OCI-LY1 (cell line): ENCODE results near the gene THOC1.

Source experiments
- H2AFZ ChIP-seq: fragments of 200-600 bp; sonication (generic), shearing (Covaris generic); 2 replicates; pipeline ENCODE4 v1.6.0; 2014; ENCODE audit warnings: antibody characterized with exemption, mild to moderate bottlenecking, low read length
- H3F3A ChIP-seq: fragments of 200-600 bp; sonication (generic), shearing (Covaris generic); 2 replicates; pipeline ENCODE4 v1.6.0; 2014; ENCODE audit warnings: mild to moderate bottlenecking, antibody characterized with exemption, low read length, moderate library complexity; ENCODE audit not compliant: insufficient read depth
- H3K27ac ChIP-seq: fragments of 200-600 bp; sonication (generic); 2 replicates; pipeline ENCODE4 v1.5.1; 2014; ENCODE audit warnings: low read length, mixed run types, mild to moderate bottlenecking, low read depth; ENCODE audit not compliant: poor library complexity, severe bottlenecking
- H3K27me3 ChIP-seq: fragments of 200-600 bp; sonication (generic); 2 replicates; pipeline ENCODE4 v1.6.0; 2014; ENCODE audit warnings: antibody characterized with exemption, mild to moderate bottlenecking, low read length, moderate library complexity; ENCODE audit not compliant: insufficient read depth
- H3K36me3 ChIP-seq: fragments of 200-600 bp; sonication (generic); 2 replicates; pipeline ENCODE4 v1.6.1; 2014; ENCODE audit warnings: mild to moderate bottlenecking, antibody characterized with exemption, low read length, moderate library complexity, mixed read lengths; ENCODE audit not compliant: insufficient read depth
- H3K4me1 ChIP-seq: fragments of 200-600 bp; sonication (generic); 2 replicates; pipeline ENCODE4 v1.5.1; 2014; ENCODE audit warnings: mild to moderate bottlenecking, low read length, moderate library complexity; ENCODE audit not compliant: insufficient read depth, severe bottlenecking
- H3K4me2 ChIP-seq: fragments of 200-600 bp; sonication (generic), shearing (Covaris generic); 2 replicates; pipeline ENCODE4 v1.6.1; 2014; ENCODE audit warnings: low read length
- H3K4me3 ChIP-seq: fragments of 200-600 bp; sonication (generic); 2 replicates; pipeline ENCODE4 v1.5.1; 2014; ENCODE audit warnings: low read length, low read depth, mild to moderate bottlenecking, mixed read lengths; ENCODE audit not compliant: poor library complexity, severe bottlenecking
- H3K79me2 ChIP-seq: fragments of 200-600 bp; shearing (Covaris generic); 2 replicates; pipeline ENCODE4 v1.6.1; 2016; ENCODE audit warnings: mixed run types, low read length, mixed read lengths; ENCODE audit not compliant: insufficient read depth
- H3K9ac ChIP-seq: fragments of 200-600 bp; sonication (generic), shearing (Covaris generic); 2 replicates; pipeline ENCODE4 v1.6.1; 2014; ENCODE audit warnings: mild to moderate bottlenecking, low read length, mixed read lengths
- H3K9me2 ChIP-seq: fragments of 200-600 bp; sonication (generic), shearing (Covaris generic); 2 replicates; pipeline ENCODE4 v1.6.1; 2014; ENCODE audit warnings: low read depth, mild to moderate bottlenecking, low read length, mixed read lengths
- H3K9me3 ChIP-seq: fragments of 200-600 bp; shearing (Covaris generic); 2 replicates; pipeline ENCODE4 v1.6.1; 2014; ENCODE audit warnings: low read length, mixed read lengths
- H4K20me1 ChIP-seq: fragments of 200-600 bp; sonication (generic), shearing (Covaris generic); 2 replicates; pipeline ENCODE4 v1.6.0; 2016; ENCODE audit warnings: mild to moderate bottlenecking, low read length; ENCODE audit not compliant: insufficient read depth
- CTCF ChIP-seq: fragments of 200-600 bp; sonication (generic), shearing (Covaris generic); IDR thresholded peaks from 2 replicates; pipeline ENCODE4 v1.5.1; 2017; ENCODE audit warnings: mild to moderate bottlenecking, antibody characterized with exemption, low read length, moderate library complexity, mixed read lengths
- EZH2 ChIP-seq: fragments of 200-600 bp; sonication (generic), shearing (Covaris generic); IDR thresholded peaks from 2 replicates; pipeline ENCODE4 v1.8.0; 2017; ENCODE audit warnings: borderline replicate concordance, mixed run types, mild to moderate bottlenecking, antibody characterized with exemption, low read length, moderate library complexity, mixed read lengths

Gene THOC1

GRCh38 chr18:267688-268552 lies at the start of gene THOC1:
TSS of gene THOC1 (minus strand) at chr18:268047. CDS start at chr18:268019, 28 bp downstream.
- no peaks in the 10 kb centered on the region for H3F3A ChIP-seq
- H3K4me1 ChIP-seq: peaks cover 21% of the 10 kb centered on the region
- peaks cover 18% of the 10 kb centered on the region; the same call in 1 of the 2 replicates for H3K36me3 ChIP-seq
- no peaks in the 10 kb centered on the region for H3K27me3 ChIP-seq
- no peaks in the 10 kb centered on the region for H3K9me2 ChIP-seq
- peak within 1 kb of the TSS; percentile 96 for H3K4me3 ChIP-seq
- H3K27ac ChIP-seq: peak within 1 kb of the TSS; percentile 78
- H3K79me2 ChIP-seq: peaks cover 12% of the 10 kb centered on the region
- TF ChIP-seq EZH2 (no peak), CTCF (no peak)
- no peaks in the 10 kb centered on the region for H4K20me1 ChIP-seq
- no peak within 1 kb of the TSS for H2AFZ ChIP-seq
- H3K9ac ChIP-seq: peak within 1 kb of the TSS; percentile 99
- no peaks in the 10 kb centered on the region for H3K9me3 ChIP-seq
- peak within 1 kb of the TSS; percentile 97 for H3K4me2 ChIP-seq

GRCh38 chr18:317618-318017 lies 49.8 kb upstream of the THOC1 start:
- H3K9ac ChIP-seq: no peak overlapping the region
- TF ChIP-seq EZH2 (no peak), CTCF (no peak)
- no peaks in the 10 kb centered on the region for H4K20me1 ChIP-seq
- no peaks in the 10 kb centered on the region for H3K79me2 ChIP-seq
- no peaks in the 10 kb centered on the region for H3K4me1 ChIP-seq
- H3F3A ChIP-seq: no peaks in the 10 kb centered on the region
- H3K4me2 ChIP-seq: no peak overlapping the region
- H3K27me3 ChIP-seq: no peaks in the 10 kb centered on the region
- H3K27ac ChIP-seq: no peak overlapping the region
- no peaks in the 10 kb centered on the region for H3K9me2 ChIP-seq
- H3K4me3 ChIP-seq: no peak overlapping the region
- H3K9me3 ChIP-seq: no peaks in the 10 kb centered on the region
- no peaks in the 10 kb centered on the region for H3K36me3 ChIP-seq
- H2AFZ ChIP-seq: no peak overlapping the region

GRCh38 chr18:316393-316792 lies 48.5 kb upstream of the THOC1 start:
- Histone ChIP-seq H3K36me3 (no peaks in the 10 kb centered on the region), H3K4me1 (no peaks in the 10 kb centered on the region), H3K27ac (no peak overlapping the region), H3F3A (no peaks in the 10 kb centered on the region), H3K9me2 (no peaks in the 10 kb centered on the region), H3K79me2 (no peaks in the 10 kb centered on the region), H3K27me3 (no peaks in the 10 kb centered on the region), H3K4me3 (no peak overlapping the region), H3K9ac (no peak overlapping the region), H4K20me1 (no peaks in the 10 kb centered on the region), H3K4me2 (no peak overlapping the region), H2AFZ (no peak overlapping the region), H3K9me3 (no peaks in the 10 kb centered on the region)
- TF ChIP-seq EZH2 (no peak), CTCF (no peak)
